OCI-M2 (cell line): ENCODE data around the gene RNF112.

Source experiments
- DNase-seq: peaks from one replicate; lab custom pipeline; 2025; ENCODE audit not compliant: unreplicated experiment; lab: John Stamatoyannopoulos, UW

RNF112 gene, protein sequence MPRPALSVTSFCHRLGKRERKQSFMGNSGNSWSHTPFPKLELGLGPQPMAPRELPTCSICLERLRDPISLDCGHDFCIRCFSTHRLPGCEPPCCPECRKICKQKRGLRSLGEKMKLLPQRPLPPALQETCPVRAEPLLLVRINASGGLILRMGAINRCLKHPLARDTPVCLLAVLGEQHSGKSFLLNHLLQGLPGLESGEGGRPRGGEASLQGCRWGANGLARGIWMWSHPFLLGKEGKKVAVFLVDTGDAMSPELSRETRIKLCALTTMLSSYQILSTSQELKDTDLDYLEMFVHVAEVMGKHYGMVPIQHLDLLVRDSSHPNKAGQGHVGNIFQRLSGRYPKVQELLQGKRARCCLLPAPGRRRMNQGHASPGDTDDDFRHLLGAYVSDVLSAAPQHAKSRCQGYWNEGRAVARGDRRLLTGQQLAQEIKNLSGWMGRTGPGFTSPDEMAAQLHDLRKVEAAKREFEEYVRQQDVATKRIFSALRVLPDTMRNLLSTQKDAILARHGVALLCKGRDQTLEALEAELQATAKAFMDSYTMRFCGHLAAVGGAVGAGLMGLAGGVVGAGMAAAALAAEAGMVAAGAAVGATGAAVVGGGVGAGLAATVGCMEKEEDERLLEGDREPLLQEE

DNA sequence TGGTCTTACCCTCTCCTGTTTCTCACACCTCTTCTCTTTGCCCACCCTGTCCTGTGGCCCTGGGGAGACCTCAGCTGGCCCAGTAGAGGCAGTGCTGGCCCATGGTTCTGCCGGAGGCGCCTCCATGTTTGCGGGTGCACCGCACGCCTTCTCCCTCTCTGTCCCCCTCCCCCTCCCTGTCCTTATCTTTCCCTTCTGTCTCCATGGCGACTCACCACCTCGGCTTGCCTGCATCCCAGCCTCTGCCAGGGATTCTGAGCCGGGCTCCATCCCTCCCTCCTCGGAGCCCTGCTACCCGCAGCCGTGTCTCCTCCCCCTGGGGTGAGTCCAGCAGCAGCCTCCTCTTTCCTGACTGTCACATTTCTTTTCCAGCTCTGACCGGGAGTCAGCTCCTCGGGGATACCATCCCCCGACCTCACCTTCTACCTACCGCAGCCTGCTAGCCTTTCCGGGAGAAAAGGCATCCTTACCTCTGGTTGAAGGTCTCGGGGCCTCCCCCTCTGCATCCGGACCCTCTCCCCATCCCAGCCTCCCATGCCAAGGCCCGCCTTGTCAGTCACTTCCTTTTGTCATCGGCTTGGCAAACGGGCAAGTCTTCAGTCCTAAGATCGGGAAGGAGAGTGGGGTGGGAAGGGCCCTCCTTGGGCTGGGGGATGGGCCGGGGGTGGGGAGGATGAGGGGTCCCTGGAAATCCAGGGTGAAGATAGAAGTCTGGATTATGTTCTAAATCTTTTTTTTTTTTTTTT, at the start of gene RNF112:
RNF112 (plus strand) TSS at position 358 of the 746 bp plus-strand sequence; CDS start at position 535, 177 bp downstream.
- DNase-seq, result no peak

DNA sequence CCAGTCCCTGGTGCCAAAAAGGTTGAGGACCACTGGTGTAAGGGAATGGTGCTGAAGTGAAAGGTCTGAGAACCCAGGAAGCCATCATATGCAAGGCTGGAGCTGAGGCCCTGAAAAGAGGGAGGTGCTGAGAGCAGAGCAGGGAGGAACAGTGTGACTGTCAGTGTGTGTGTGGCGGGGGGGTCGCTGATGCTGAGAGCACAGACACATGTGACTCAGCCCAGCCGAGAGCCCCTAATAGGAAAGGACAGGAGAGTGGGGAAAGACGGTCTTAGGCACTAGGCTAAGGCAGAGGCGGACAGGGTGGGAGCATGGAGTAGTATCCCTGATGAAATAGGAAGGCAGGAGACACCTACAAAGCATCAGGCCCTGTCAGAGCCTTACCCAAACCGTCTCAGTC, 49.7 kb upstream of the RNF112 start:
- DNase-seq, result no peak

DNA sequence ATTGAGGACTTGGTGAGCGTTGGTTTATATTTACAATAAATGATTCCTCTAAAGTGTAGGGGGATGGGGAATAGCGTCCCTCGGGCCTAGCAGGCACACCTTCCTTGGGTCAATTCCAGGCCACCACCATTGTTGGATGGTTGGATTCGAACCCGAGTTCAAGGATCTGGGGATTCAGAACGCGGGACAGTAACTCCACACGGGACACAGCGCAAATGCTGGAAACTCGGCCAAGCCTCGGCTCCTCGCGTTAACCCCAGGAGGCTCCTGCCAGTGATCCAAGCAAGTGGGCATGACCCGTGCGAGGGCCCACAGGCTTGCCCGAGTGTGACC, 49.1 kb upstream of the RNF112 start:
- no peak for DNase-seq

DNA sequence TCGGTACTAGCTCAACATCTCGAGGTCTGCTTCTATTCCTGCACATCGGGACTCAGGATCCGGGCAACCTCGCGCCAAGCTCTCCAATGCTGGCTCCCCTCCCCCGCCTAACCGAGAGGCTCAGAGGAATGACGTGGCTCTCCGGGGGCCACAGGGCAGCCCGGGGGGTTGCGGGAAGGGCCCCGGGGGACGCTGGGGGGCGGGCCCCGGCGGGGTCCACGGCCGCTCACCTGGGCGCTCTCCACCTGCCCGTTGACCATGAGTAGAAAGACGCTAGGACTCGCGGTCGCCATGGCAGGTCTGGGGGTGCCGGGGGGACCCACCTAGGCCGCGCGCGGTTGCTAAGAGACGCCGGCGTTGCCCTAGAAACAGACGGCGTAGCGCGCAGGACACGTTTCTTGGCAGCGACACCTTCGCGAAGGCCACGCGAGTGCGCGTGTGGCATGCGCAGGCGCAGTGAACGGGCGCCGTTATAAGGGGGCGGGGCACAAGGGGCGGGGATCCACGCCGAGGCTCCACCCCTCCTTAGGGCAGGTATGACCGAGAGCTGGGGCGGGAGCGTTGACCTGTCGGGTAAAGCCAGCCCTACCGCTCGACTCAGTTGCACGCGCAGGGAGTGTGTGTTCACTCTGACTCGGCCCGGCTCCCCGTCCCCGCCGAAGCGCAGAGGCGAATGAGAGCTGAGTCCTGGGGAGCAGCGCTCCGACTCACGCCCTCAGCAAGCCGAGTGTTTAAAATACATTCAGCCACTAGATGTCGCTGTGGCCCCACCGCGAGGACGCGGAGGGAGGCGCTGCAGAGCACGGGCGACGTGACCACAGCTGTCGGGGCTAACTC, 48.5 kb upstream of the RNF112 start, which contains the start of gene B9D1:
B9D1 (minus strand) TSS at position 447 of the 837 bp plus-strand sequence; CDS start at position 293, 154 bp downstream.
- DNase-seq, result no peak

DNA sequence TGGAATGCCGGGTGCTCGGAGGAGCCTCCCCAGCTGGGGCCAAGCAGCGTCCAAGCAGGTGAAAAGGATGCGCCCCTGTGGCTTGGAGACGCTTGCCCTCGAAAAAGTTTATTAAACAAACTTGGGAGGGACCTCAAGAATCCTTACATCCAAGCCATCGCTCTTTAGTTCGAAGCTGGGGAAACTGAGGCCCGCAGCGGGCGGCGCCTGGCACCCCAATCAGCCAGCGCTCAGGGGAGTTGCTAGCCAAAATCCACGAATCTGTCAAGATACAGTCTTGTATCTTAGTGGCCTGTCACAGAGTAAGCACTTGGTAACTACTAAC, 48.0 kb upstream of the RNF112 start:
- no peak for DNase-seq

DNA sequence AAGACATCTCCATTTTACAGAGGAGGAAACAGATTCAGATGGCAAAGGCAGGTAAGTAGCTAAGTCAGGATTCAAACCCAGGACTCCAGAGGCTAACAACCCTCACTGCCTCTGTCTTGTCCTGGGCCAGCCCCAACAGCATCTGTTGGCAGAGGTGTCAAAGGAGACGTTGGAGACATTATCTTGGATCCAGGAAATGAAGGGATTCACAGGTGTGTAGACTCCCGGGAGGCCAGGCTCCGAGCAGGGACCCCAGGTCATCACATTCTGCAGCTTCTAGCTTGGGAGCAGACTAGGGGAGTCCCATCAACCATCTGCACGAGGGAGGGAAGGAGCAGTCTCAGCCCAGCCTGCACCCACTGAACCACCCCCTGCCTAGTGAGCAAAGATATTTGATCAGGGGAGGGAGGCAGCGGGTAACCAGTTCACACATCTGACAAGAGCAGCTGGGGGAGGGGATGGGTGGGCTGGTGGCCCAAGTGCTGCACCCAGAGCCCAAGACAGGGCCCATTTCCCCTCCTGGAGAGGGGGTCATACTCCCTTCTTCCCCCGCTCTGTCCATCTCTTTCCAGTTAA, 47.5 kb upstream of the RNF112 start:
- no peak for DNase-seq

DNA sequence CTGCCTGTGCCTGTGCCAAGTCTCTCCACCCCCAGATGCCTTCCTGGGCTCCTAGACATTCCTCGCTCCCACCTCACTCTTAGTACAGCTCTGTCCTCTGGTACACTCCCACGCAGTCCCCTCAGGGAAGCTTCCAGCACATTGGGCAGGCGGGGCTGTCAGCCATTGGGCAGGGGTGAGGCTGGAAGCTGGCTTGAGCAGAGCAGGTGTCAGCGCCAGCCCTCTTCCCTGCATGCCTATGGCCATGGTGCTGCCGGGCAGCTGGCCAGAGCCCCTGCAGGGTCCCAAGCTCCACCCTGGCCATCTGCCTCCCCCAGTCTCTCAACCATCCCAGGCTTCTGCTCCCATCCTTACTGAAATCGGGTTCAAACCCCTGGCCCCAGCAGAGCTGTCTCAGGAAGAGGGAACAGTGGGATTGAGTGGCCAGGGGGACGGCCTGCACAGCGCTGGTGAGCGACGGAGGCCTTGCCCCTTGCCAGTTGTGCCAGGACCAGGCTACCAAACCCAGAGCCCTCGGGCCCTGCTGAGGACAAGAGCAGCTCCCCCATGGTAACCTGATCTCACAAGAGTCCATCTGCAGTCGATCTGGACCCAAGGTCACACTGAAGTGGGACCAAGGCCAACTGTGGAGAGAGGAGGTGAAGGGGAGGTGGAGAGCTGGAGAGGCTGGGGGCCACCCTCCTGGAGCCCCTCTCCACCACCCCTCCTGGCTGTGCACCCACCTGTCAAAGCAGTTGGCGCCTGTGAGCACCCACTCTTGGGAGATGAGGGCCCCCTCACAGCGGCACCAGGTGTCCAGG, 46.1 kb upstream of the RNF112 start:
- no peak for DNase-seq

DNA sequence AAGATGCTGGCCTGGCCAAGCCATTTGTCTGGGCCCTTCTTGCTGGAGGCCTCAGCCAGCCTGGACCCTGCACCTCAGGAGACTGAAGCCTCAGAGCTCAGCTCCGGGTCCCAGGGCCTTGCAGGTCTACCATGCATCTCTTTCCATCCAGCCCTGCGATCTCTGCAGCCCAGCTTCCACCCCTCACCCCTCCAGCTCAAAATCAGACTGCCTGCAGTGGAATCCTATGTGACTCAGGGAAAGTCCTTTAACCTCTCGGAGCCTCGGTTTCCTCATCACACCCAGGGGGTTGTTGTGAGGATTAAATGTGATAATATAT, 45.6 kb upstream of the RNF112 start:
- no peak for DNase-seq

DNA sequence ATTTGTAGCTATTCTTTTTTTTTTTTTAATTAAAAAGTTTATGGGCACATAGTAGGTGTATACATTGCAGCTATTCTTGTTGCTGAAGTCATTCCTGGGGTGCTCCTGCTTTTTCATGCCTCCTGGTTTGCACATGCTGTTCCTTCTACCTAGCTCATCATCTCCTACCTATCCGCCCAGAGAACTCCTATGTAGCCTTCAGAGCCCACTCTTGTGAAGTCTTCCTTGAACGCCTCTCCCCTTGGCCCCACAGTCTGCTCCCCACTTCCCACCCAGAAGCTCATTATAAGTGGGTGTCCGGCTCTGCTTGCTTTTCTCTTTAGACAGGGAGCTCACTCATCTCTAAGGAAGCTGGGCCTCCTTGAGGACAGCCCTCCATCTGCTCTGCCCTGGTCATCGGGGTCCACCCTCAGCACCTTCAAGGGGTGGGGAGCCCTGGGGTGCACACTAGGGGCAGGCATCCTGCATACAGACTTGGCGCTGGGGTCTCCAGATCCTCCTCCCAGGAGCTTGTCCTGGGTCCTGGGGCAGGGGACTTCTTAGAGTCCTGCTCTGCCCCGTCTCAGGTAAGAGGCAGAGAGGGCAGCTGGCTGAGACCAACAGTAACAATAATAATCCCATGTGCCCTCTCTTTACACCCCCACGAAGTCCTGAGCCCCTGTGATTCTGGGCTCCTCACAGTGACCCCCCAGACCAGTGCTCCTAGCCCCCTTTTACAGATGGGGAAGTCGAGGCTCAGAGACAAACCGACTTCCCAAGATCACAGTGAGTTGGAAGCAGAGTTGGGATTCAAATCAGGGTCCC, 45.0 kb upstream of the RNF112 start:
- DNase-seq, result no peak

DNA sequence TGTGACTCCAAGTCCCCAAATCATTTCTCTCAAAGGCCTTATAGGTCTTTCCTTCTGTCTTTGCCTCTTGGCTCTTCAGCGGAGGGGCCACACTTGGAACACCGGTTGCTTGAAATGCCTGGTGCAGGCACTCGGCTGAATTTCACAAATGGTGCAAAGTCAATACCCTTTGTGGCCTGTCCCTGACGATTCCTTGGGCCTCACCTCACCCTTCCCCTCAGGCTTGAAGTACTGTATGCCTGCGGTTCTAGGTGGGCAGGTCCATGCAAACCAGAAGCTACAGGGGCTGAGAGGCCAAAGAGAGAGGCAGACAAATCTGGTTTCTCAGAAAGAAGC, 44.4 kb upstream of the RNF112 start:
- no peak for DNase-seq

DNA sequence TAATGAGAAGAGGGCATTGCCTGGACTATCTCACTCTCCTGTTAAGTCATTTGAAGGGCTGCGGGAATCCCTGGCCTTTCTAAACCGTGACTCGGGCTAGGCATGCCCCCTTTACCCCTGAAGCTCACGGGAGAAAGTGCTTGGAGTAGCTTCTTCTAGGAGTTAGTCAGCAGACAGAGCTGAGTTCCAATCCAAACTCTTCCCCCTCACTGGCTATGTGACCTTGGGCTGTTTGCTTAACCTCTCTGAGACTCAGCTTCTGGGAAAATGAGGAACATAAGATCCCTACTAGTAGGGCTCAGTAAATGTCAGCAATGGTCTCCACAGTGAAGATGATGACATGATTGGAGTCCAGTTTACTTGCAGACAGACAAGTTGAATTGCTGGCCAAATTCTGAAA, 42.8 kb upstream of the RNF112 start:
- DNase-seq, result no peak

DNA sequence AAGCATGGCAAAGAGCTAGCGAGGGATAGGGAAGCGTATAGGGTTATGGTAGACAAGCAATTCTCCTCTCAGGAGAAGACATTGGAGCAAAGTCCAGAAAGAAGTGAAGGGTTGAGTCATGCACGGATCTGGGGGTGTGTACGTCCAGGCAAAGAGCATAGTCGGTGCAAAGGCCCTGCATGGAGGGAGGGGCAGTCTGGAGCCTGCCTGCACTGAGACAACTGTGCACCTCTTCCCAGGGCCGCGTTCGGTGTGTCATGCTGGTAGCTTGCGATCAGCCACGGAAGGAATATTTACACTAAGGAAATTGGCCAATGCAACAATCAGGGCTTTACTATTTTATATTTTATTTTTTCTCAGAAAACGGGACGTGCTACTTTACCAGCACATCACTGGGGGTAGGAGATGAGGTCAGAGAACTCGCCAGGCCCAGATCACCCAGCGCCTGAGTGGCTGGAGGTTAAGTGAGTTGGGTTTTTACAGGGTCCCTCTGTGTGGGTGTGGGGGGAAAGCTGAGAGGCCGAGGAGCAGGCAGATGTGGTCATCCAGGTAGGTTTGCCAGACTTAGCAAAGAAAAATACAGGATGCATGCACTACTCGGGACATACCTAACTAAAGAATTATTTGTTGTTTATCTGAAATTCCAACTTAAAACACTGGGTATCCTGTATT, 41.8 kb upstream of the RNF112 start:
- no peak for DNase-seq

DNA sequence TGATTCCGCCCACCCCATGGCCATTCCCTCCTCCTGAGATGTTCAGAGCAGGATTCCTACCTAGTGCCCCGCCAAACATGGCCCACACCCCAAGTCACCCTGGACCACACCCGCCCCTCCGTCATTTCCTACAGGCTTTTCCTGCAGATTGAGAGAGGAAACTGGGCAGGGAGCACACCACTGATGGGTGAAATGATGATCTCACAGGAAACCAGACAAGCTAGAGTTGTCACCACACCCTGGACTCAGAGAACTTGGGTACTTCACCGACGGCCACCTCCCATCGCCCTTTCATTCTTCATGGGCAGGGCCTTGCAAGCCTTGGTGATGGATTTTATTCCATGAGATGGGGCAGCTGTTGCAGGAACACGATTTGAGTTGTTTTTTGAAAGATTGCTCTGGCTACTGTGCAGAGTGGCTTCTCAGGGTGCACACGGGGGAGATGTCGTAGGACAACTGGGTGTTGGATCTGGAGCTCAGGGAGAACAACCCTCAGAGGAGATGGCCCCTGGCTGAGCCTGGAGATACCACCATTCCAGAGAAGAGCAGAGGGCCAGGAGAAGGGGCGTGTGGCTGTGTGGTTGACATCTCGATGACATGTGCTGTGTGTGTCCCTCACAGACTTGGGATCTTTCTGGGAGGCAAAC, 41.1 kb upstream of the RNF112 start:
- no peak for DNase-seq

DNA sequence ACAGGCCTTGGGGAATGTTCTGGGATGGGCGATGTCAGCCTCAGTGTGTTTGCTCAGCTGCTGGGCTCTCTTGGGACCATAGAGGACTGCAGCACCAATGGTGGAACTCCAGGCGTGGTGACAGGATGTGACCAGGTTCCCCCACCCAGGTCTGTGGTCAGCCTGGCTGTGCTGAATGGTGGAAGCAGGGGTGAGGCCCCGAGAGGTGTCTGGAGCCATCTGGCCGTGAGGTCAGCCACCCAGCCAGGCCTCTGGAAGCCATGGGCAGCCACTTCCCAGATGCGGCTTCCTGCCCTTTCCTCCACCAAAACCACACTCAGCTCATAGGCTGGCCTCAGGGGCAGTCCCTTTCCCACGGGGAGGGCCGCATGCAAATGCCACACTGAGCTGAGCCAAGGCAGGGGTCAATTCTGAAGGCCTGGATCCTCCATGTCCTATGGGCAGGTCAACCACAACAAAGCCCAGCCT, 40.5 kb upstream of the RNF112 start:
- DNase-seq, result no peak

DNA sequence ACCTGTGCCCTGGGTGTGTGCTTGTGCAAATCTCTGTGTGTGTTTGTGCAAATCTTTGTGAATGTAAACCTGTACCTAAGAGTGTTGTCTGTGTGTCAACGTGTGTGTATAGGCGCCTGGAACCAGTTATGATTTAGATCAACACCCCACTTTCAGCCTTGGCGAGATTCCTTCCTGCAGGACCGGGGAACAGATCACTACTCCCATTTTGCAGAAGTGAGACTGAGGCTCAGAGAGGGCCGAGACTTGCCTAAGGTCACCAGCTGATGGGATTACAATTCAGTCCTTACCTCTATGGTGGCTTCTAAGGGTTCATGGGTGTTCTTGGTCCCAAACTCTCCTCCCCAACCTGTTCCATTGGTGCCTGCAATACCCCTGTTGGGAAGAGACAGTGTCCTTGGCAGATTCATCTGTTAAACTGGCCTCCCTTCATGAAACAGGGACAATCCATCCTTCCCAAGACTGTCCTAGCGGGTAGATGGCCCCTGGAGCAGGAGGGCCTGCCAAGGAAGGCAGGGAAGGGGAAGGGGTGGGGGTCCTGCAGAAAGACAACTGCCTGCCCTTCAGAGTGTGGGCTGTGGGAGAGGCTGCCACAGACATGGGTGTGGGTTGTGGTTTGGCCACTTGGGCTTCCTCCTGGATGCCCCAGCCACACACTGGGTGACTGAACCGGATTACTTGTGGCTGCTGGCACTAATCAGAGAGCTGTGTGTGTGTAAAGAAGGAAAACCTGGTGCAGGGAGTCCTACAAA, 39.6 kb upstream of the RNF112 start:
- DNase-seq, result no peak

DNA sequence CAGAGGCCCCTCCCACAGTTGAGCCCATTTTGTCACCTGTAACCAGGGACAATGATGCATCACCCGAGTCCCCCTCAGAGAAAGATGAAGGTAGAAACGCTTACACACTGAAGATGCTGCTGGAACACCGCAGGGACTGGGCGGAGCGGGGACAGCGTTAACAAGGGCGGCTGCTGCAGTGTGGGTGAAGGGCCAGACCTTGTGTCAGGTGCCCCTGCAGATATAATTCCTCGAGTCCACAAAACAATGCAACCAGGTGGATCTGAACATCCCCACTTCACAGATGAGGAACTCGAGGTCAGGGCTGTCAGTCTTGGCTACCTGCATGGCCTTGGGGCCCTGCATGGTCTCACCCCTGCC, 39.0 kb upstream of the RNF112 start:
- DNase-seq, result no peak

DNA sequence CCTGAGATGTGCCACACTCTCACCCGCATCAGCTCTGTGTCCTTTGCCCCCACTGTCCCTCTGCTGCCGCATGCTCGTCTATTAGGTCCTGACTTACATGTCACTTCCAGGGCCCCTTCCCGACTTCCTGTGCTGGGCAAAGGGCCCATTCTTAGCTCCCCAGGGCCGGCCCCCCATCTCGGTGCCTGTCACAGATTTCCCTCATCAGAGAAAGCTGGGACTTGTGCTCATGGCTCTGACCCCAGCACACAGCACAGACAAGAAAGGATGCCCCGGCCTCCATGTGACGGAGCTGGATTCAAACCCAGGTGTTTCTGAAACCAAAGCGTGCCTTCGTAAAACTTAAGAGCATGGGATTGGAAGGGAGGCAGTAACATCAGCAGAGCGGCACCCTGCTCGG, 38.6 kb upstream of the RNF112 start:
- DNase-seq, result no peak
